AG04449 (cell line): ENCODE measurements around the gene PLAA.

Experiments
- CTCF ChIA-PET: fragments of 350-600 bp; formaldehyde crosslinking; extraction: SDS; loops from one replicate; lab custom pipeline; 2021; ENCODE audit warnings: antibody characterized with exemption; lab: Yijun Ruan, JAX
- POLR2A ChIA-PET: fragments of 400-600, 350-600 bp; formaldehyde crosslinking; extraction: SDS; loops from one replicate; lab custom pipeline; 2020; ENCODE audit warnings: antibody characterized with exemption, inconsistent platforms; lab: Yijun Ruan, JAX
- DNase-seq: peaks from one replicate; pipeline ENCODE4 v3.0.0-alpha.2; 2010; ENCODE audit warnings: low read depth, low spot score
- H3K4me3 ChIP-seq: 2 replicates; pipeline ENCODE4 v1.5.1; 2011; ENCODE audit warnings: low read depth, mild to moderate bottlenecking, control low read depth, low read length
- TF ChIP-seq, protein P1 (sequence below): IDR thresholded peaks from one replicate; pipeline ENCODE4 v1.5.1; 2011; ENCODE audit warnings: mild to moderate bottlenecking, moderate library complexity, low read length, control low read depth, inconsistent platforms; ENCODE audit not compliant: insufficient read depth; ENCODE audit errors: missing control alignments

Gene PLAA

DNA sequence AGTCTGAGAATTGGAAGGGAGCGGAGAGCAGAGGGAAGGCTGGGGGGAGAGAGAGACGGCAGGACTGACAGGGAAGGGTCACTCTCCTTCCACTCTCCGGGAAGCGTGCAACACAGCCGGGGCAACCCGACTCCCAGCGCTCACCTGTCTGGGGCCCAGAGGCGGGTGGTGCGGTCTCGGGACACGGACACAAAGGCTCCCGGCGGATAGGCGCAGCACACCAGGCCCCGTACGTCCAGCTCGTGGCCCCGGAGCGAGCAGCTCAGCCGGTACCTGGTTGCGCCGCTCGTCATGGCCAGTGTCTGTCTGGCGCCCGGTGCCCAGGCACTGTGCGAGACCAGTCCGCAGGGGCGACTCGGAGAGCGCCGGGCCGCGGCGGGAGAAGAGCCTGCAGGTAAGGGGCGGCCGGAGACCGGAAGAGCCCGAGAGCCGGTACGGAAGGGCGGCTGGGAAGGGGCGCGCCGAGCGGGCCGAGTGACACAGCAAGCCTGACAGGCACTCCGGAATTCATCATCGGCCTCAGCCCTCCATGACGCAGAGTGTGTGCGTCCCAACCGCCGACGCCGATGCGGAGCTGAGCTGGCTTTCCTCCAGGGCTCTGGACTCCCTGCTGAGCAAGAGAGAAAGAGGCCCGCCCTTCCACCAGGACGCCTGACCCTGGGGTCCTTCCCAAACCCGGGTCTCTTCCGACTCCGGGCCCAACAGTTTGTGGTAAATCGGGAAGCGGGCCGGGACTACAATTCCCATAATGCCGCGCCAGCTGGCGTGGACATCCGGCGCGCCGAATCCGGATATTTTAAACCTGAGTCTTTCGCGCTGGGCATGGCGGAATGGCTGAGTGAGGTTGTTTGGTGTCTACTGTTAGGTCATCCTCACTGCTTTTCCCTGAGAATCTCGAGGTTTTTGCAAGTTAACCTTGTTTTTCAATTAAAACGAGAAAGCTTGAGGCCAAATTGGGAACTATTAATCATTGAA lies at the start of gene PLAA:
TSS of gene PLAA (minus strand) at position 490 of the 975 bp plus-strand sequence. CDS start at position 293, 197 bp downstream.
- CTCF ChIA-PET = no interaction called here
- TF ChIP-seq, protein P1, sequence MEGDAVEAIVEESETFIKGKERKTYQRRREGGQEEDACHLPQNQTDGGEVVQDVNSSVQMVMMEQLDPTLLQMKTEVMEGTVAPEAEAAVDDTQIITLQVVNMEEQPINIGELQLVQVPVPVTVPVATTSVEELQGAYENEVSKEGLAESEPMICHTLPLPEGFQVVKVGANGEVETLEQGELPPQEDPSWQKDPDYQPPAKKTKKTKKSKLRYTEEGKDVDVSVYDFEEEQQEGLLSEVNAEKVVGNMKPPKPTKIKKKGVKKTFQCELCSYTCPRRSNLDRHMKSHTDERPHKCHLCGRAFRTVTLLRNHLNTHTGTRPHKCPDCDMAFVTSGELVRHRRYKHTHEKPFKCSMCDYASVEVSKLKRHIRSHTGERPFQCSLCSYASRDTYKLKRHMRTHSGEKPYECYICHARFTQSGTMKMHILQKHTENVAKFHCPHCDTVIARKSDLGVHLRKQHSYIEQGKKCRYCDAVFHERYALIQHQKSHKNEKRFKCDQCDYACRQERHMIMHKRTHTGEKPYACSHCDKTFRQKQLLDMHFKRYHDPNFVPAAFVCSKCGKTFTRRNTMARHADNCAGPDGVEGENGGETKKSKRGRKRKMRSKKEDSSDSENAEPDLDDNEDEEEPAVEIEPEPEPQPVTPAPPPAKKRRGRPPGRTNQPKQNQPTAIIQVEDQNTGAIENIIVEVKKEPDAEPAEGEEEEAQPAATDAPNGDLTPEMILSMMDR = no peak
- DNase-seq = peak; percentile 28
- peak within 1 kb of the TSS; percentile 94 for H3K4me3 ChIP-seq
- POLR2A ChIA-PET = interaction anchor here (0.6 to 1.8 kb wide), 5 partner anchors 9 to 247 kb away, joined by 3 to 11 read pairs (median 3); partner anchors contain the start of genes CAAP1 and IFT74

DNA sequence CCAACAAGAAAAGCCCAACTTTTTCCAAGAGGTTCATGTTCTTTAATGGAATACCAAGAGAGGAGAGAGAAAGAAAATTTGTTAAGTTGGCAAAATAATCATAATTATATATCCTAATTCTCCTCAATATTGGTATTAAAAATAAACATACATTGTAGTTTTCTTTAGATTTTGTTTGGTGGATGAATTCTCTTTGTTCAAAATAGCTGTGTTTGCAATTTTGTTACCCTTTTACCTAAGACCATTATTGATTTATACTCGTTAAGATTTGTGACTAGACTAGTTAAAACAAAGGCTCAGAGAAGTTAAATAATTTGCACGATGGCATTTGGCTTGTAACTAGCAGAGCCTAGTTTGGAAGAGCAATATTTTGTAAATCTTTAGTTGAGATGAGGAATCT lies 48.8 kb upstream of the PLAA start:
- DNase-seq = no peak
- TF ChIP-seq, protein P1 = no peak
- ChIA-PET POLR2A (no interaction called here), CTCF (interaction anchor here (0.6 to 1.3 kb wide), 2 partner anchors 15 to 20 kb away, joined by 3 to 4 read pairs; no protein-coding TSS in a partner anchor)
- no peak overlapping the region for H3K4me3 ChIP-seq

DNA sequence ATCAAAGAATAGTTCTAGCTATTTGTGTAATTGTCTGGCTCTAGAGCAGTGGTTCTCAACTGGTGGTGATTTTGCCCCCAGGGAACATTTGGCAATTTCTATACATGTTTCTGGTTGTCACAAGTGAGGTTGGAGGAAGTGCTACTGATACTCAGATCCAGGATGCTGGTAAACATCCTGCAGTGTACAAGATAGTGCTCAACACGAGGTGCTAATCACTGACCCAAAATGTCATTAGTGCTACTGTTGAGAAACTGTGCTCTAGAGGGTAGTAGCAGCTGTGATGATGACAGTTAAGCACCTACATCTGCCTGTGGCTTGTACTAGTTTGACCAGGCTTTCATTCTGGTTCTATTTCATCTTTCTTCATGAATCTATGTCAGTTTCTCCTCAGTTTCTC lies 36.3 kb upstream of the PLAA start:
- DNase-seq = no peak
- ChIA-PET POLR2A (no interaction called here), CTCF (no interaction called here)
- no peak overlapping the region for H3K4me3 ChIP-seq
- TF ChIP-seq, protein P1 = no peak

DNA sequence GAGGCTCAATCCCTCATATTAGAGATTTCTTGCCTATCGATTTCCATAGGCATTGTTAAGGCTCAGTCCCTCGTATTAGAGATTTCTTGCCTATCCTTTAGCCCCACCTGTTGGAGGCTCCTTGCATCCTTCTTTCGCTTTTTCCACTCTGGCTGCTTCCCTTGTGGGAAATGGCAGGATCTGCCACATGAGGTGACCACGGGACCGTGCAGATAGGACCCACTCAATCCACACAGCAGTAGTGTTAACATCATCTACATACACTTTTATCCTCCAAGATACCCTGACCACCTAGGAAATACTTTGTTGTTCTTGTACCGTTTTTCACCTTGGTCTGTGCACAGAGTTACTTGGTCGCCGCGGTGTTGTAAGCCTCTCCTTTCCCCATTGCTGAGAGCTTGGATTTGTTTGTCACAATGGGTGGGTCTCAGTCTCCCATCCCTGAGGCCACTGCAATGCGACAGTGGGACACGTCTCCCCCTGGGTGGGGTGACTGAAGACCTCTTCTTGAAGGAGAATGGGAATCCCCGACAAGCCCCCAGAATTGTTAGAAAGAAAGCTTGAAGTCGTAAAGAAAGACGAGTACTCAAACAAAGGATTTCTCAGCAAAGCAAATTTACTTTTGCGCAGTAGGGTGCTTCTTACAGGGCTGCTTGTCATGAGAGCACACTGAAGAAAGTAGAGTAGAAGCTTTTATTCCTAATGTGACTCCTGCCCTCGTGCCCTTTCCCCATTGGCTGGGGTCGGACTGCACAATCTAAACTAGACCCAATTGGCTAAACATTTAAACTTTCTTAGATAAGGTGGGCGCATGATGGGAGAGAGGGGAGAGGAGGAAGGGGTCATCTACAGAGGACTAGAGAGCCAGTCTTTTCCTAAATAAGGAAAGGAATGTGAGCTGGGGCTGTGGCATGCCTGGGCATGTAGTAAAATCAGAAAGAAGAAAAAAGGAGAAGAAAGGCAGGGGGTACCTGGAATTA lies 29.0 kb upstream of the PLAA start:
- DNase-seq = no peak
- H3K4me3 ChIP-seq = no peak overlapping the region
- ChIA-PET POLR2A (no interaction called here), CTCF (interaction anchor here (0.9 to 1.8 kb wide), 9 partner anchors 9 to 253 kb away, joined by 3 to 6 read pairs (median 4); partner anchors contain the start of gene CAAP1)
- TF ChIP-seq, protein P1 = peak; percentile 36

DNA sequence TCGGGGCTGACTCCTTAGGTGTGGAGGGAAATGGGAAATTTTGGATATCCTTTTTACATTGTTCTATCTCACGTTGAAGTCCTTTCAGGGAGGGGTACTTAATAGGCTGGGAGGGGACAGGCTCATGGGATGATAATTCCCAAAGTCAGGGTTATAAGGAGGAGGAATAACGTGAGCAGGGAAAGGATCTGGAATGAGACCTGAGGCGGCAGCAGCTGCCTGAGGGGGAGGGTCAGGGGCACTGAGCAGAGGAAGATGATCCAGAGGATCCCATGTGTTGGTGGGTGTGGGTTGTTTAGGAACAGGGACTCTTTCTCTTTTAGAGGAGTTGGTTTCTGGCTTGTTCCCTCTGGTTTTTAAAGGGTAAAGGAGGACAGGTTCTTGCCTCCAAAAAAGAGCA lies 27.9 kb upstream of the PLAA start:
- no peak overlapping the region for H3K4me3 ChIP-seq
- DNase-seq = no peak
- ChIA-PET POLR2A (no interaction called here), CTCF (interaction anchor here (0.9 to 1.8 kb wide), 8 partner anchors 10 to 252 kb away, joined by 3 to 6 read pairs (median 4); partner anchors contain the start of gene CAAP1)
- TF ChIP-seq, protein P1 = no peak
